LNCaP clone FGC (cell line): ENCODE data around the gene KCNK15.

ENCODE experiments used
- DNase-seq: peaks from one replicate; pipeline ENCODE4 v3.0.0-alpha.2; 2011; ENCODE audit warnings: low read depth
- H3K4me3 ChIP-seq: 2 replicates; pipeline ENCODE4 v1.5.1; 2011; ENCODE audit warnings: mild to moderate bottlenecking, low read depth, low read length, control low read depth
- CTCF ChIP-seq: IDR thresholded peaks from 2 replicates; pipeline ENCODE4 v1.5.1; 2012; ENCODE audit warnings: mild to moderate bottlenecking; ENCODE audit not compliant: control insufficient read depth, insufficient read depth; ENCODE audit errors: extremely low read depth

Gene KCNK15

DNA sequence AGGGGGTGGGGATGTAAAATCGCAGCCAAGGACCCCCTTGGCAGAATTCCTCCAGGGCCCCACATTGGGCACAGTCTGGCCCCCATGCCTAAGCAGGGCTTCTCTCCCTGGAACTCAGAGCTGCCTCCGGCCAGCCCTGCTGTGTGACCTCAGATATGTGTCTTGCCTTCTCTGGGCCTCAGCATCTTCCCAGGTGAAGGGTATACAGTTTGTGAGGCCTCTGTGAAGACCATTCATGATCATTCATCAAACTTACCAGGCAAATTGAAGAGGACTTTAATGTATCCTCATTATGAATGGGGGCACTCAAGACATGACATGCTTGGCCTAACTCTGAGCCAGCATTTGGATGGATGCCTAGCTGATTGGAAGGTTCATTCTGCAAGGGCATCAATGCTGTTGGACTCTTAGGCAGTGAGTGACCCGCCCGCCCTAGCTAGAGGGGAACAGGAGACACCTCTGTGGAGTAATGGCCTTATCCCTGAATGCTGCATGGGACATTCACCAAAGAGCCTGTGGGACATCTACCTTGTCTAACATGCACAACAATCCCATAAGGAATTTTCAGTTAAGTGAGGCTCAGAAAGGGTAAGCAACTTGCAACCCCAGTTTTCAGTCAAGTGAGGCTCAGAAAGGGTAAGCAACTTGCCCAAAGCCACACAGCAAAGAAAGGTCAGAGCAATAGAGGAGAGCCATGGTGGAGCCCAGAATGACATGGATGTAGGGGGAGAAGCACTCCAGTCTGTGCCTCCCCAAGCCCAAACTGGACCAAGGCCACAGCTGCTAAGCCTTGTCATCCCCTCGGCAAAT, 30.0 kb upstream of the KCNK15 start:
- no peak for DNase-seq
- no peak for TF ChIP-seq CTCF
- H3K4me3 ChIP-seq = no peak overlapping the region

DNA sequence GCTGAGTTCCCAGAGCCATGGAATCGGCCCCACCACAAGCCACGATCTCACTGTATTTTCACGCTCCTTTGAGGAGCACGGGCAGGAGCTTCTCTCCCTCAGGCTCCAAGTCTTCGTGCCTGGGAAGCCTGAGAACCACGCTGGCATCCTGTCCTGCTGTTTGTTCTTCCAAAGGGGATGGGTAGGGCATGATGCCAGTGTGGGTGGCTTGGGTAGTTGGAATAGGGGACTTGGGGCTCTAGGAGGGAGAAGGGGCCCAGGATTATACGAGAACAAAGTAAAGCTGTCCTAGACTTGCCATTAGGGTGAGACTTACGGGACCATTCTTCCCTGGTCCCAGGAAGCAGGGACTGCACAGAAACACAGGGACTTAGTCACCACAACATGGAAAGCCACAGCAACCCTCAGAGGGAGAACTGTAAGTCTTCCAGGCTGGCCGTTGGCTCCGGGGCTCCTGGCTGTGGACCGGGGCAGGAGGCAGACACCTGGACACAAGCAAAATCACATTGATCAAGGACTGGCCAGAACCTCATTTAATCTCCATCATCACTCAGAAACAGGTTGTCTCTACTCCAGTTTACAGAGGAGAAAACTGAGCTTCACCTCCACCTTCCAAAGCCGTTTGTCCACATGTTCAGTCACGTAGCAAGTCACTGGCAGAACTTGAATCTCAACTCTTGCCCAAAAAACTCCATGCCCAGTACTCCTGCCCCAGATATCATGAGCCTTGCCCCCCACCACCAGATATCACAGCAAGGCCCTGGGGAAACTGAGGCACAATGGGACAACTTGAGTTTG, 29.2 kb upstream of the KCNK15 start:
- DNase-seq = no peak
- TF ChIP-seq CTCF = no peak
- H3K4me3 ChIP-seq = no peak overlapping the region

DNA sequence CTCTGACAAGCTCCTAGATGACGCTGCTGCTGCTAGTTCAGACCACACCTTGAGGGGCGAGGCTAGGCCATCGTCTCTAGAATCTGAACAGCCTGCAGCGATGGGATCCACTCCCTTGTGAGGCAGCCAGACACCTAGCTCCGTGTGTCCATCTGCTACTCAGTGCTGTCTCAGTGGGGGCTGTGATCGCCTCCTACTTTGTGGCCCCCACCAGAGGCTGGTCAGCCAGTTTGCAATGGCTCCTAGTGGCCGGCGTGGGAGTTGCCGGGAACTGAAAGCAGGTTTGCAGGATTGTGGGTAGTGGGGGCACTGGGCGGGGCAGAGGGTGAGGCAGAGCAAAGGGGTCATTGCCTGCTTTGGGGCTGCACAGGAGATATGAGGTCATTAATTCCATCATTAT, 27.7 kb upstream of the KCNK15 start:
- DNase-seq = no peak
- H3K4me3 ChIP-seq = no peak overlapping the region
- no peak for TF ChIP-seq CTCF

DNA sequence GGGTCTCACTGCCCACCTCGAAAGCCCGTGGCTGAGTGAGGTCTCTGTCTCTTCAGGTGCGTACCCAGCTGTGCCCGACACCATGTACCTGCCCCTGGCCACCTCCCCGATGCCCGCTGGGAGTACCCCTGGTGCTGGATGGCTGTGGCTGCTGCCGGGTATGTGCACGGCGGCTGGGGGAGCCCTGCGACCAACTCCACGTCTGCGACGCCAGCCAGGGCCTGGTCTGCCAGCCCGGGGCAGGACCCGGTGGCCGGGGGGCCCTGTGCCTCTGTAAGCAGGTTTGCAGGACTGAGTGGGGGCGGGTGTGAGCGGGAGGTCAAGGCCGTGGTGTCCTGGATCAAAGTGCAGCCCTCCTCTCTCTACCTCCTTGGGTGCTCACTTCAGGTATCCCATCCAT, 25.8 kb upstream of the KCNK15 start:
- TF ChIP-seq CTCF = no peak
- no peak for DNase-seq
- H3K4me3 ChIP-seq = no peak overlapping the region

- TF ChIP-seq CTCF = no peak
- H3K4me3 ChIP-seq = no peak overlapping the region
- no peak for DNase-seq
Measured at GRCh38 chr20:44720621-44720996, 25.1 kb upstream of the KCNK15 start.

GRCh38 chr20:44720997-44721784, 24.5 kb upstream of the KCNK15 start:
- no peak for DNase-seq
- no peak for TF ChIP-seq CTCF
- H3K4me3 ChIP-seq = no peak overlapping the region
